Fibroblast of lung (primary cell): ENCODE measurements around the gene PLA1A.

Experiments
- CTCF ChIP-seq, 2 donors: IDR thresholded peaks in 1 of 2; conservative IDR thresholded peaks in 1 of 2; 1 replicate in 1 of 2; 2 replicates in 1 of 2; pipeline ENCODE4 v1.5.1; 2011 to 2012; ENCODE audit warnings: low read length in 2 of 2, control low read depth in 1 of 2, inconsistent platforms in 1 of 2, low read depth in 1 of 2, mild to moderate bottlenecking in 1 of 2
- EZH2 ChIP-seq: IDR thresholded peaks from 2 replicates; pipeline ENCODE4 v1.5.1; 2012; ENCODE audit warnings: low read length, control low read depth, mild to moderate bottlenecking; ENCODE audit errors: missing control alignments

GRCh38 chr3:119664370-119664769, 66.7 kb downstream of the PLA1A start:
- TF ChIP-seq CTCF (conservative IDR thresholded peaks at IDR 0.05 in 1 of 2, IDR thresholded peaks at IDR 0.05 in 1 of 2; ENCODE audit: low read depth in 1 of 2, low read length in 2 of 2) (no peak), EZH2 (no peak)
